HG03378 (cell line): ENCODE data around the gene SCN4A.
A peak's percentile ranks its signal among the peaks of the same experiment; 100 is the strongest.
"Not testable (repeated sequence)": the region's sequence is repeated elsewhere in the genome, so short reads cannot be mapped to it uniquely, and the experiment has no call there.

Experiments
- ATAC-seq: cut with Tn5 transposase; IDR thresholded peaks from one replicate; pipeline ENCODE4 v1.9.1; 2021; ENCODE audit warnings: mild to moderate bottlenecking, moderate library complexity; ENCODE audit not compliant: unreplicated experiment

The SCN4A gene

DNA sequence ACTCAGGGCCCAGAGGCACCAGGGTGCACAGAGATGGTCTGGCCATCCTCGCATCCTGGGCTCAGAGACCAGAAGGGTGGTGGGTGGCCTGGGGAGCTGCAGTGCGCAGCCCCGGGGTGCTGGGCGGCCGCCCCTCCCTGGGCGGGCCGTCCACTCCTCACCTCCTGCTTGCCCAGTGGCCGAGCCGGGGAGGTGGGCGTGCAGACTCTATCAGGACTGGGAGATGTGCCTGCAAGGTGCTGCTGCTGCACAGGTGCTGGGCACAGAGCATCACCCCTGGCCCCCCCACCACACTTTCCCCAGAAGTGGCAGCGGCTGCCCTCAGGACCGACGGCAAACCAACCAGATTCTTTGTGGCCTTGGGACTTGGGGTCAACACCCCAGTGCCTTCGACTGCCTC lies at the start of gene SCN4A:
TSS of gene SCN4A (minus strand) at position 123 of the 400 bp plus-strand sequence. CDS start at position 46, 77 bp downstream.
- no peak for ATAC-seq

GRCh38 chr17:64020056-64020766 lies 47.5 kb upstream of the SCN4A start, which contains the start of gene ICAM2:
Gene ICAM2, minus strand, starts transcription at chr17:64020633. Its CDS starts 13,942 bp downstream, at chr17:64006691.
- peak; percentile 46 for ATAC-seq

- ATAC-seq: peak; percentile 7
Observed at GRCh38 chr17:64019551-64019961, 46.8 kb upstream of the SCN4A start.

DNA sequence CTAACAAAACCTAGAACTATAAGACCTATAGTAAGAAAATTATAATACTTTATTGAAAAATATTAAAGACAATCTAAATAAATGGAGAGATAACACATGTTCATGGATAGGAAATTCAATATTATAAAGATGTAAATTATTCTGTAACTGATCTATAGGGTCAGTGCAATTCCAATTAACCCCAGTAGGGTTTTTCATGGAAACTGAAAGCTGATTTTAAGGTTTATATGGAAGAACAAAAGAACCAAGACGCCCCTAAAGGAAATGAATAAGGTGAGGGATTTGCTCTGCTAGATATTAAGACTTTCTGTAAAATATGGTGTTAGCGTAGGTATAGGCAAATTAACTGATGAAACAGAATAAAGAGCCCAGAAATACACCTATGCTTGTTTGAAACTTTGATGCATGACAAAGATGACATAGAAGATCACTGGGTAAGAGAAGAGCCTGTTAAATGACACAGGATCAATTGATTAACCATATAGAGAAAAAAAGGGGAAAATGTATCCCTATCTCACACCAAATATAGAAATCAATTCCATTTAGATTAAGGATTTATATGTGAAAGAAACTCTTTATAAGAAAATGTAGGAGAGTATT lies 44.8 kb upstream of the SCN4A start:
- ATAC-seq: no peak

DNA sequence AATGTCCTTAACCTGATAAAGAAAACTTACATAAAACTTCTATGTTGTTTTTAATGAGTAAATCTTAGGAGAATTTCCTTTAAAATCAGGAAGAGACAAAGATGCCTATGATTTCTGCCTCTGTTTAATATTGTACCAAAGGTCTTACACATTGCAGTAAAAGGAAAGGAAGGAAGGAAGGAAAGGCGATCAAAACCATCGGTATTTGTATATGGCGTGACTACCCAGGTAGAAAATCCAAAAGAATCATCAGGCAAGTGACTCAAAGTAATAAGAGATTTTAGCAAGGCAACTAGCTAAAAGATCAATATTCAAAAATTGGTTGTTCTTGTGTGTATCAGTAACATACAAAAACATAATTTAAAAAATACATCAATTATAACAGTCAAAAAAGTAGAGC lies 44.3 kb upstream of the SCN4A start:
- ATAC-seq: no peak

- ATAC-seq: no peak
Observed at GRCh38 chr17:64016231-64016784, 43.6 kb upstream of the SCN4A start.

DNA sequence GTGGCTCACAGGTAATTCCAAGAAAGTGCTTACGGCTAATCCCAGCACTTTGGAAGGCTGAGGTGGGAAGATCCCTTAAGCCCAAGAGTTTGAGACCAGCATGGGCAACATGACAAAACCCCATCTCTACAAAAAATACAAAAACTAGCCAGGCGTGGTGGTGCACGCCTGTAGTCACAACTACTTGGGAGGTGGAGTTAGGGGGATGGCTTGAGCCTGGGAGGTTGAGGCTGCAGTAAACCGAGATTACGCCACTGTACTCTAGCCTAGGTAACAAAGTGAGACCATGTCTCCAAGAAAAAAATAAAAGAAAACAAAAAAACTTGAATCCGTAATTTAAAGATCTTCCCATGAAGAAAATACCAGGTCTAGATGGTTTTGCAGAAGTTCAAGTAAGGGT lies 42.7 kb upstream of the SCN4A start:
- ATAC-seq: no peak

- no peak for ATAC-seq
Observed at GRCh38 chr17:64009571-64010402, 37.1 kb upstream of the SCN4A start.

DNA sequence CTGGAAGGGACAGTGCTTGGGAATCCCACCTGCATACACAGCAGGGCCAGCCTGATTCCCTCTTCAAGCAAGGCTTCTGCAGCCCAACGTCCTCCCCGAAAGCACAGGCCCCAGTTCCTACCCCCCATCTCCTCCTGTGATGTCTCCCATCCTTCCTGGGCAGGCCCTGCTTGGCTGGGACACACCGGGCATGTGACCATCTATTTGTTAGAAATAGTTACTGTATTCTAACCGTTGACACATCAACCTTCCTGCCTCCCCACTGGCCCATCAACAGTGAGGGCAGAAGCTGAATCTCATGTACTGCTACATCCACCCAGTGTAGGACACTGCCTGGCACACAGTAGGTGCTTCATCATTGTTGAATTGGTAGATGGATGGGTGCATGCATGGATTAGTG lies 36.1 kb upstream of the SCN4A start:
- no peak for ATAC-seq

GRCh38 chr17:64008346-64008745 lies 35.6 kb upstream of the SCN4A start:
- no peak for ATAC-seq

GRCh38 chr17:64007838-64008282 lies 35.1 kb upstream of the SCN4A start:
- no peak for ATAC-seq

GRCh38 chr17:64007089-64007837 lies 34.5 kb upstream of the SCN4A start:
- ATAC-seq: not testable (repeated sequence)

GRCh38 chr17:64006361-64007088 lies 33.8 kb upstream of the SCN4A start:
- ATAC-seq: no peak

GRCh38 chr17:64005734-64006167 lies 33.0 kb upstream of the SCN4A start:
- ATAC-seq: no peak

DNA sequence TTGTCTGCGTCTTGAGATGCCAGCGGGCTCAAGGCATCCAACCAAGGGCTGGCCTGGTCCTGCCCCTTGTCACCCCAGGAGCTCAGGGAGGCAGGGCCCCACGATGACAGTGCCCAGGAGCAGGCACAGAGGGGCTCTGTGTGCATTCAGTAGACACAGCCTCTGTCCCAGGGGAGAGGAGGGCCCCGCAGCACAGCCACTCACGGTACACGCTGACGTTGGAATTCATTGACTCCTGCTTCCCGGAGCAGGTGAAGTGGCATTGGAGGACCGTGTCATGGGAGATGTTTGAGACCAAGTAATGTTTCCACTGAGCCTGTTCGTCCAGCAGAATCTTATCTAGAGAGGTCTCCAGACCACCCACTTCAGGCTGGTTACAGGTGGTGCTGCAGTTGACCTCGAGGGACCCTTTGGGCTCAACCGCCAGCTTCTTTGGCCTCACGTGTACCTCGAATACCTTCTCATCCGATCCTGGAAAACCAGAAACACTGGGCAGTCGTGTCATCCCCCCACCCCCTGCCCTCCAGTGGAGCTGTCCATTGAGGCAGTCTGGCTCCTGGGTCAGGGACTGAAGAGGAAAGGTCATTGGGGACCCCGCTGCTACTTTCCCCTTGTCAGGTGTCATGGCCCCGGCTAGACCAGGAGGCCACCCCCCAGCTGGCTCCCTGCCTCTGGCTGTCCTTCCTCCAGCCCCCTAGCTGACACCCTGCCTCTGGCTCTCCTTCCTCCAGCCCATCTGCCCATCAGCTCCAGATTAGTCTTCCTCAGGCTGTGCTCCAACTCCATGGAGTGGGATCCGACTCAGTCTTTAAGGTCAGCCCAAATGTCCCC lies 32.4 kb upstream of the SCN4A start:
- no peak for ATAC-seq

- no peak for ATAC-seq
Observed at GRCh38 chr17:64004218-64004770, 31.6 kb upstream of the SCN4A start.

DNA sequence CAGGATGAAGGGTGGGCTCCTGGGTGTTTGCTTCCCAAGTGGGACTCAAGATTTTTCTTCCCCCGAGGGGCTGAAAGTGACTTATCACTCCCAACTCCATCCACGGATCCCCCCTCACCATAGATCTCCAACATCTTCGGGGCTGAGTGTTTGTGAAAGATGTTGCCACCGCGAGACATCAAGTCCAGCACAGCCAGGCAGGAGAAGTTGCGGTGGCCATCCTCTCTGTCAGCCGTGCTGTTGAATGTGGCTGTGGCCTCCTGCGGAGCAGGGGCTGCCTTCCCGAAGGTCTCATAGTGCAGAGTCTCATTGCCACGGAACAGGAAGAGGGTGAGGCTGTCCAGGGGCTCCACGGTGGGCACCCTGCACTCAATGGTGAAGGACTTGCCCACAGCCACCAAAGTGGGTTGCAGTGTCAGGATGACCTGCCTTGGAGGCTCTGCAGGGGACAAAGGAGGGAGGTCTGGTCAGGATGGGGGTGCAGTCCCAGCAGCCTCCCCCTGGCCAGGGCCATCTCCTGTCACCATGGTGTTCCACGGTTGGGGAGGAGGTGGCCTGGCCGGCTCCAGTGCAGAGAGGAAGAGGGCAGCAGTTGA lies 30.9 kb upstream of the SCN4A start:
- no peak for ATAC-seq
